CD4-positive, alpha-beta T cell treated with Interleukin-2 at 100 ng/mL for 4 hours (primary cell): Measurements from ENCODE around the gene CUL5.
"Not testable (repeated sequence)": the region's sequence is repeated elsewhere in the genome, so short reads cannot be mapped to it uniquely, and the experiment has no call there.

Source experiments
- DNase-seq: peaks from one replicate; pipeline ENCODE4 v3.0.0-alpha.2; 2020; ENCODE audit warnings: low spot score

CUL5 gene

GRCh38 chr11:108025387-108026080 lies 16.8 kb downstream of the CUL5 start:
- no peak for DNase-seq

- DNase-seq: no peak
Observed at GRCh38 chr11:108027057-108027456, 18.4 kb downstream of the CUL5 start.

- not testable (repeated sequence) for DNase-seq
Observed at GRCh38 chr11:108028822-108029441, 20.2 kb downstream of the CUL5 start.

- DNase-seq: not testable (repeated sequence)
Observed at GRCh38 chr11:108031604-108032003, 22.9 kb downstream of the CUL5 start.

- DNase-seq: no peak
Observed at GRCh38 chr11:108032800-108033199, 24.1 kb downstream of the CUL5 start.

- no peak for DNase-seq
Observed at GRCh38 chr11:108034034-108034433, 25.3 kb downstream of the CUL5 start.

- DNase-seq: no peak
Observed at GRCh38 chr11:108034952-108035351, 26.3 kb downstream of the CUL5 start.

GRCh38 chr11:108035690-108036089 lies 27.0 kb downstream of the CUL5 start:
- DNase-seq: no peak

GRCh38 chr11:108037211-108037610 lies 28.5 kb downstream of the CUL5 start:
- DNase-seq: no peak

GRCh38 chr11:108037636-108038035 lies 28.9 kb downstream of the CUL5 start:
- DNase-seq: no peak

- no peak for DNase-seq
Observed at GRCh38 chr11:108048269-108048668, 39.6 kb downstream of the CUL5 start.

- no peak for DNase-seq
Observed at GRCh38 chr11:108062336-108062735, 53.6 kb downstream of the CUL5 start.

- no peak for DNase-seq
Observed at GRCh38 chr11:108063410-108063809, 54.7 kb downstream of the CUL5 start.

GRCh38 chr11:108069947-108070346 lies 61.2 kb downstream of the CUL5 start:
- DNase-seq: peak; percentile 40

- no peak for DNase-seq
Observed at GRCh38 chr11:108084811-108085210, 76.1 kb downstream of the CUL5 start.

- no peak for DNase-seq
Observed at GRCh38 chr11:108085672-108086071, 77.0 kb downstream of the CUL5 start.

GRCh38 chr11:108092134-108092533 lies 83.4 kb downstream of the CUL5 start:
- DNase-seq: no peak

- no peak for DNase-seq
Observed at GRCh38 chr11:108093128-108093904, 84.6 kb downstream of the CUL5 start.

- DNase-seq: no peak
Observed at GRCh38 chr11:108097179-108097578, 88.5 kb downstream of the CUL5 start.

- DNase-seq: no peak
Observed at GRCh38 chr11:108101090-108101775, 92.5 kb downstream of the CUL5 start.

GRCh38 chr11:108111126-108111525 lies 102.4 kb downstream of the CUL5 start:
- no peak for DNase-seq

- DNase-seq: no peak
Observed at GRCh38 chr11:108112057-108112456, 103.4 kb downstream of the CUL5 start.
